K562 treated with DMSO at 1 percent for 4 hours (cell line): ENCODE measurements around the gene ZNF691. TPM values are rescaled to one million over a fixed set of nuclear protein-coding genes. Genes with fewer than 3 reads are reported as not detected.

Experiments
- total RNA-seq: library from RNA; unstranded; fragments of 300-600 nt; gene quantifications from 2 replicates; pipeline ENCODE4 v1.2.3, GENCODE V29; 2022; ENCODE audit not compliant: insufficient read depth

The ZNF691 gene
- total RNA-seq: 5.0 and 7.2 TPM in 2 replicates

GRCh38 chr1:42846257-42847110, at the start of gene ZNF691:
Gene ZNF691 (plus strand): TSS chr1:42846613. CDS start chr1:42849659, 3,046 bp downstream.

GRCh38 chr1:42816585-42817439, 29.6 kb upstream of the ZNF691 start, which contains the start of the genes ERMAP and SVBP:
Gene ERMAP (plus strand): TSS chr1:42817122. CDS start chr1:42830449, 13,327 bp downstream.
Gene SVBP (minus strand): TSS chr1:42817397. CDS start chr1:42816544, 853 bp downstream.

Other genes starting within 250 kb of the ZNF691 start
- 120 and 127 TPM in 2 replicates for gene PPIH, start 188.2 kb upstream of the ZNF691 start, total RNA-seq
- 1,076 and 1,117 TPM in 2 replicates for gene YBX1, start 164.2 kb upstream of the ZNF691 start, total RNA-seq
- gene CLDN19, start 106.4 kb upstream of the ZNF691 start, total RNA-seq: not detected in 2 replicates
- gene P3H1, start 79.6 kb upstream of the ZNF691 start, total RNA-seq: 64.5 and 75.8 TPM in 2 replicates
- 1.7 TPM in 2 replicates for gene C1orf50, start 79.4 kb upstream of the ZNF691 start, total RNA-seq
- 0.28 and 0.71 TPM in 2 replicates for gene TMEM269, start 61.6 kb upstream of the ZNF691 start, total RNA-seq
- gene ERMAP, start 29.5 kb upstream of the ZNF691 start, total RNA-seq: 13.2 and 17.8 TPM in 2 replicates
- gene SVBP, start 29.2 kb upstream of the ZNF691 start, total RNA-seq: 25.6 and 34.2 TPM in 2 replicates
- gene SLC2A1, start 112.3 kb downstream of the ZNF691 start, total RNA-seq: 29.0 and 38.7 TPM in 2 replicates